Subcutaneous abdominal adipose tissue (tissue), 5 donors: ENCODE results near the gene NIPAL3.
A peak's percentile ranks its signal among the peaks of the same experiment; 100 is the strongest.

ENCODE experiments used
- H3K27ac ChIP-seq: one replicate; pipeline ENCODE4 v1.7.0; 2013; ENCODE audit warnings: low read depth, mild to moderate bottlenecking, inconsistent platforms, low read length, moderate library complexity
- H3K27me3 ChIP-seq, 5 donors: one replicate each; pipeline ENCODE4 v1.7.0; 2013; ENCODE audit warnings: low read length in 5 of 5, inconsistent platforms in 1 of 5; ENCODE audit not compliant: control insufficient read depth in 5 of 5, insufficient read depth in 4 of 5
- H3K36me3 ChIP-seq, 5 donors: one replicate each; pipeline ENCODE4 v1.7.0; 2013; ENCODE audit warnings: low read length in 5 of 5; ENCODE audit not compliant: control insufficient read depth in 5 of 5, insufficient read depth in 5 of 5
- H3K4me1 ChIP-seq, 5 donors: one replicate each; pipeline ENCODE4 v1.7.0; 2013; ENCODE audit warnings: low read length in 5 of 5, mild to moderate bottlenecking in 3 of 5, moderate library complexity in 1 of 5; ENCODE audit not compliant: control insufficient read depth in 5 of 5, insufficient read depth in 5 of 5
- H3K4me3 ChIP-seq, 5 donors: one replicate each; pipeline ENCODE4 v1.7.0; 2013; ENCODE audit warnings: low read length in 5 of 5, low read depth in 1 of 5
- H3K9ac ChIP-seq, 5 donors: one replicate each; pipeline ENCODE4 v1.7.0; 2013; ENCODE audit warnings: low read length in 5 of 5, mild to moderate bottlenecking in 4 of 5, moderate library complexity in 3 of 5
- H3K9me3 ChIP-seq, 5 donors: one replicate each; pipeline ENCODE4 v1.7.0; 2013; ENCODE audit warnings: low read length in 5 of 5; ENCODE audit not compliant: control insufficient read depth in 5 of 5
- donor health status: healthy.
- donor health status: healthy.
- donor health status: healthy.
- donor health status: healthy.
- donor health status: healthy.

NIPAL3 gene

DNA sequence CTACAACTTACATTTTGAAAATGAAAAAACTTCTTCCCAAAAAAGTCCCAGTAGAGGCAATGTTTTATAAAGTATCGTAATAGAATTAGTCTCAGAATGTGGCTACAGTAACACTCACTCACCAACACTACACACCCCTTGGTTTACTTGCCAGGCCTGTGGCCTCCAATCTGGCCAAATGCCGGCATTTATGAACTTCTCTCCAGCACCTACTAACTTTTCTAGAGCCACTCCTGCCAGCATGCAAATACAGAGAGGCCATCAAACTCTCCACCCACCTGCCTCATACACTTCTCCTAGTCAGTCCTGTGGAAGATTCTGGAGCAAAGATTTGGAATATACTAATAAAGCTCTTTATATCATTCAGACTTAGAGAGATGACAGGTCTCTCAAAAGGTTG lies 34.3 kb upstream of the NIPAL3 start:
- Histone ChIP-seq H3K9me3 (no peaks in the 10 kb centered on the region), H3K27me3 (no peaks in the 10 kb centered on the region), H3K36me3 (peaks cover 7 to 45% (median 31%) of the 10 kb centered on the region in 5 donors), H3K27ac (no peak overlapping the region), H3K9ac (no peak overlapping the region), H3K4me1 (peaks cover 0 to 3% (median 0%) of the 10 kb centered on the region in 5 donors), H3K4me3 (no peak overlapping the region)

DNA sequence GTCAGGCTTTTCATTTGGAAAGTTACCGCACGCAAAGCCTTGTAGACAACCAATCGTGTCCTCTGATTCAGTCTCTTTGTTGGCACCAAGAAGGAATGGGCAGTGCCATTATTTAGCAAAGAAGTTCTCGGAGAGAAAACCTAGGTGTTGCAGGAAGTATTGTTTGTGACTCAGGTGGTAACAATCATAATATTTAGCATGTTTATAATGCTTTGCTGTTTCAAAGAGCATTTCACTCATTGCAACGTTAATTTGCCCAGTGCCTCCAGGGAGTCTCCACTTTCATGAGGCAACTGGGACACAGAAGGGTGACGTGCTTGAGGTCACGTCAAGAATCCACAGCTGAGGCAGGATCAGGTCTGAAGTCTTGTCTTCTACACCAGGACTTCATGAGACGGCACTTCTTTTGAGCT lies 33.4 kb upstream of the NIPAL3 start:
- H3K9ac ChIP-seq: no peak overlapping the region
- H3K27ac ChIP-seq: no peak overlapping the region
- peaks cover 0 to 3% (median 0%) of the 10 kb centered on the region in 5 donors for H3K27me3 ChIP-seq
- no peaks in the 10 kb centered on the region for H3K9me3 ChIP-seq
- peaks cover 0 to 3% (median 0%) of the 10 kb centered on the region in 5 donors for H3K4me1 ChIP-seq
- H3K4me3 ChIP-seq: no peak overlapping the region
- peaks cover 7 to 44% (median 33%) of the 10 kb centered on the region in 5 donors for H3K36me3 ChIP-seq

- Histone ChIP-seq H3K36me3 (peaks cover 7 to 40% (median 28%) of the 10 kb centered on the region in 5 donors), H3K9me3 (no peaks in the 10 kb centered on the region), H3K4me1 (peaks cover 0 to 3% (median 0%) of the 10 kb centered on the region in 5 donors), H3K27me3 (peaks cover 0 to 3% (median 0%) of the 10 kb centered on the region in 5 donors), H3K4me3 (no peak overlapping the region), H3K27ac (no peak overlapping the region), H3K9ac (no peak overlapping the region)
Measured at GRCh38 chr1:24383381-24383940, 32.1 kb upstream of the NIPAL3 start.

DNA sequence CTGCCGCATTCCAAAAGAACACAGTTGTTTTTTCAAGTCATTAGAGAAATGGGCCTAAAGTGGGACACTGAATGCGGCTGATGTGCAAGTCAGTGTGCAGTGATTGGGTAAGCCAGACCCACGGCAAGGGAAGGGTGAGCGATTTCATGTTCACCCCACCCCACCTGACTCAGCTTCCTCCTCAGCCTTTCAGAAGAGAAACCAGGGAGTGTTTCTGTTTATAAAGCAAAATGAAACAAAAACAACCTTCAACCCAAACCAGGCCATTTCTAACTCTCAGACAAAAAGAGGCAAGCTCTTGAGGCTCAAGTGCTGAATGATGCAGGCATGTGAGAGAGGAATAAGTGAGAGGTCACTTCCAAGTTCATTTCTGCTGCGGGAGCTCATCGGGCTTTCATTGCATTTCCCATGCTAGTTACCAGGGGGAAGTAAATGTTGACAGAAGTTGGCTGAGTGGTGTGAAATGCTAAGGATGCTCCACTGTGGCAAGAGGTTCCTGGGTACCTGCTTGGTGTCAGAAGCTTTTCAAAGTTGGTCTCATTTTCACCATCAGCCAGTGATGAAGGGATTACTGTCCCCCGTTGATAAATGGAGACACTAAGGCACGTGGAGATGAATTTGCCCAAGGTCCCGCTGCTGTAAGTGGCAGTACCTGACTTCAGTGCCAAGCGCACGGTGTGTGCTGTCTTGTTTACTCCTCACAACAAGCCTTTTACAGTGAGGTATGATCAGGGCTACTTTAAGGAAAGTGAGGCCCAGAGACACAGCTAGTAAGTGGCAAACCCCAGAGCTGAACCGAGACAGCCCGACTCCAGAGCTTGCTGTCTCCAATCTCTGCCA lies 31.1 kb upstream of the NIPAL3 start:
- Histone ChIP-seq H3K4me3 (peak overlapping the region in 2 of 5 donors; percentile 1 to 36), H3K27ac (no peak overlapping the region)

GRCh38 chr1:24385160-24385940 lies 30.3 kb upstream of the NIPAL3 start:
- Histone ChIP-seq H3K9ac (no peak overlapping the region), H3K27ac (no peak overlapping the region), H3K4me1 (peaks cover 0 to 3% (median 0%) of the 10 kb centered on the region in 5 donors), H3K9me3 (no peaks in the 10 kb centered on the region), H3K36me3 (peaks cover 0 to 27% (median 20%) of the 10 kb centered on the region in 5 donors), H3K27me3 (peaks cover 0 to 3% (median 0%) of the 10 kb centered on the region in 5 donors), H3K4me3 (no peak overlapping the region)

More for the DNA sequence above, 31.1 kb upstream of the NIPAL3 start:
- peaks cover 0 to 3% (median 0%) of the 10 kb centered on the region in 5 donors for H3K27me3 ChIP-seq
- H3K36me3 ChIP-seq: peaks cover 3 to 32% (median 23%) of the 10 kb centered on the region in 5 donors
- peaks cover 0 to 3% (median 0%) of the 10 kb centered on the region in 5 donors for H3K4me1 ChIP-seq
- no peaks in the 10 kb centered on the region for H3K9me3 ChIP-seq
- peak overlapping the region in 1 of 5 donors; percentile 40 for H3K9ac ChIP-seq

GRCh38 chr1:24386241-24386640 lies 29.4 kb upstream of the NIPAL3 start:
- Histone ChIP-seq H3K27me3 (peaks cover 0 to 3% (median 0%) of the 10 kb centered on the region in 5 donors), H3K4me1 (peaks cover 0 to 6% (median 1%) of the 10 kb centered on the region in 5 donors), H3K36me3 (peaks cover 0 to 26% (median 20%) of the 10 kb centered on the region in 5 donors), H3K4me3 (no peak overlapping the region), H3K9me3 (no peaks in the 10 kb centered on the region), H3K27ac (no peak overlapping the region), H3K9ac (no peak overlapping the region)

- peaks cover 0 to 3% (median 0%) of the 10 kb centered on the region in 5 donors for H3K27me3 ChIP-seq
- no peak overlapping the region for H3K4me3 ChIP-seq
- H3K4me1 ChIP-seq: peaks cover 0 to 11% (median 8%) of the 10 kb centered on the region in 5 donors
- H3K36me3 ChIP-seq: peaks cover 0 to 24% (median 19%) of the 10 kb centered on the region in 5 donors
- H3K9ac ChIP-seq: no peak overlapping the region
- H3K27ac ChIP-seq: no peak overlapping the region
- no peaks in the 10 kb centered on the region for H3K9me3 ChIP-seq
Measured at GRCh38 chr1:24386931-24387330, 28.7 kb upstream of the NIPAL3 start.

DNA sequence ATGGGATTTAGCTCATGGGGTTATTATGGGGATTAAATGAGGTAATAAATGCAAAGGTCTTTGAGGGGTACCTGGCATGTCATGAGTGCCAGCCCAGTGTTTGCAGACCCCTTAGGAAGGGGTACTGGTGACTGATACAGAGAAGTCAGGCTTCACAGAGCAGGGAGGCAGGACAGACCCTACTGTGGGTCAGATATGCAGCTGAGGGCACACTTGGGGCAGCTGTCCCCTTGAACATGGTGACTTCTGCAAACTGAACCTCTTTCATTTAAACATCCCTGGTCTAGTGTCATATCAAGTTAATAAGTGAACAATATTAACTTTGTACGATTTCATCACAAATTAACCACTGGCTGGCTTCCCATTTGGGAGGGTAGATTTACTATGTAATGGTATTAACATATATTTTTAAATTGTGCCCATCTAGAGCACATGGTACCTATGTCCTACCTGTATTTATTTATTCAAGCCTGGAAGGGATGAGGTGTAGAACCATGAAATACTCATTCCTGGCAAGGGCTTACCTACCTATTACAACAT lies 27.9 kb upstream of the NIPAL3 start:
- Histone ChIP-seq H3K4me1 (peaks cover 0 to 19% (median 13%) of the 10 kb centered on the region in 5 donors), H3K9ac (no peak overlapping the region), H3K9me3 (no peaks in the 10 kb centered on the region), H3K27ac (no peak overlapping the region), H3K27me3 (peaks cover 0 to 3% (median 0%) of the 10 kb centered on the region in 5 donors), H3K36me3 (peaks cover 0 to 17% (median 12%) of the 10 kb centered on the region in 5 donors), H3K4me3 (no peak overlapping the region)

DNA sequence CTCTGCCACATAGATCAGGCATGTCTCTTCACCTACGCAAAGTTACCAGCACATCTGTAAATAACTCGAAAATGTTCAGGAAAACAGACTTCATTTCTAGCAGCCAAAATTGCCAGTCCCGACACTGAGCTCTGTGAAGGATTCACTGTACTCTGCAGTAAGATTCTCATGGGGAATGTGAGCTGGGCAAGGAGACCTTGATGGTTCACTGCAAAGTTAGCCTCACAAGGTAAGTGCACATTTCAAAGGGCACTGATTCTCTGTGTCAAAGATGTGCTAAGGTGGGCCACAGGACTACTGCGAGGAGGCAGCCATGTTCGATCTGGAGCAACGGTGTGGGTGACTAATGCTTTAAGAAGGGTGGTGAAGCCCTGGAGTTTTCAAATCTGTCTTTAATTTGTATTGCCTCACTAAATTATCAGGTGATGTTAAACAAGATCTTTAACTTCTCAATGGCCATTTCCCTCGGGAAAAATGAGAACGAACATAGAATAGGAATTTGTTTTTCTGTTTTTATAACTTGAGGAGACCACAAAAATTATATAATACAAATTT lies 27.2 kb upstream of the NIPAL3 start:
- Histone ChIP-seq H3K9ac (no peak overlapping the region), H3K4me3 (no peak overlapping the region), H3K4me1 (peaks cover 0 to 21% (median 13%) of the 10 kb centered on the region in 5 donors), H3K27ac (no peak overlapping the region), H3K9me3 (no peaks in the 10 kb centered on the region), H3K27me3 (peaks cover 0 to 3% (median 0%) of the 10 kb centered on the region in 5 donors), H3K36me3 (peaks cover 0 to 17% (median 9%) of the 10 kb centered on the region in 5 donors)
